Measurements from ENCODE around the gene CCDC159. TPM values are rescaled to one million over a fixed set of nuclear protein-coding genes. Genes with fewer than 3 reads are reported as not detected.
A peak's percentile ranks its signal among the peaks of the same experiment; 100 is the strongest.

The CCDC159 gene
- total RNA-seq, 2 experiments from 2014 or later = 35.5 to 42.4 TPM

GRCh38 chr19:11335449-11336146 is 10.7 kb upstream of the CCDC159 start:
- Mint-ChIP-seq H3K9me3 (no peaks in the 10 kb centered on the region), H3K4me3 (no peak overlapping the region), H3K27me3 (no peaks in the 10 kb centered on the region), H3K4me1 (ENCODE audit: low read depth) (peaks cover 26% of the 10 kb centered on the region), H3K27ac (no peak overlapping the region), H3K36me3 (ENCODE audit: low read depth) (peaks cover 44% of the 10 kb centered on the region)
- ChIA-PET CTCF (interaction anchor here (0.9 to 2.3 kb wide), 2 partner anchors 45 to 99 kb away, joined by 3 to 7 read pairs; partner anchors contain the start of gene ODAD3), POLR2A (no interaction called here)
- no peak overlapping the region for H3K27ac ChIP-seq (ENCODE audit: low read depth in 1 of 2, low read length in 2 of 2)
- H3K9me3 ChIP-seq (ENCODE audit: control insufficient read depth in 1 of 2, insufficient read depth in 1 of 2, low read length in 2 of 2) = peaks cover 0 to 9% of the 10 kb centered on the region in 2 experiments
- intact Hi-C loops (cut with DNase I, micrococcal nuclease) = no loop called here
- no peak for ATAC-seq (ENCODE audit: poor library complexity)
- H3K36me3 ChIP-seq (ENCODE audit: insufficient read depth, low read length) = peaks cover 12% of the 10 kb centered on the region
- H3K4me1 ChIP-seq (ENCODE audit: insufficient read depth, low read length) = peaks cover 35% of the 10 kb centered on the region
- no peak overlapping the region for H3K4me3 ChIP-seq (ENCODE audit: low read length)
- no peak for DNase-seq
- no peaks in the 10 kb centered on the region for H3K27me3 ChIP-seq (ENCODE audit: control insufficient read depth in 1 of 2, insufficient read depth in 2 of 2, low read length in 2 of 2)
- TF ChIP-seq CTCF (IDR thresholded peaks at IDR 0.05) = no peak

GRCh38 chr19:11337080-11337479 is 9.2 kb upstream of the CCDC159 start:
- intact Hi-C loops (cut with DNase I, micrococcal nuclease) = no loop called here
- H3K9me3 Mint-ChIP-seq = no peaks in the 10 kb centered on the region
- POLR2A ChIA-PET = interaction anchor here (1.5 to 2.0 kb wide), 2 partner anchors 38 to 44 kb away, joined by 4 to 5 read pairs; no protein-coding TSS in a partner anchor
- DNase-seq (peak in 2 of 14 experiments; percentile 16 to 28), ATAC-seq (ENCODE audit: poor library complexity) (no peak)
- CTCF ChIA-PET = interaction anchor here (0.8 to 2.3 kb wide), 2 partner anchors 44 to 45 kb away, joined by 4 to 7 read pairs; no protein-coding TSS in a partner anchor
- Histone ChIP-seq H3K27ac (ENCODE audit: low read depth in 1 of 2, low read length in 2 of 2) (no peak overlapping the region), H3K27me3 (ENCODE audit: control insufficient read depth in 1 of 2, insufficient read depth in 2 of 2, low read length in 2 of 2) (no peaks in the 10 kb centered on the region), H3K9me3 (ENCODE audit: control insufficient read depth in 1 of 2, insufficient read depth in 1 of 2, low read length in 2 of 2) (peaks cover 0 to 9% of the 10 kb centered on the region in 2 experiments), H3K4me1 (ENCODE audit: insufficient read depth, low read length) (peaks cover 35% of the 10 kb centered on the region), H3K4me3 (ENCODE audit: low read length) (no peak overlapping the region), H3K36me3 (ENCODE audit: insufficient read depth, low read length) (peaks cover 12% of the 10 kb centered on the region)
- no peaks in the 10 kb centered on the region for H3K27me3 Mint-ChIP-seq
- H3K4me3 Mint-ChIP-seq = no peak overlapping the region
- peaks cover 39% of the 10 kb centered on the region for H3K36me3 Mint-ChIP-seq (ENCODE audit: low read depth)
- peak overlapping the region; percentile 5 for H3K27ac Mint-ChIP-seq
- peaks cover 26% of the 10 kb centered on the region for H3K4me1 Mint-ChIP-seq (ENCODE audit: low read depth)
- no peak for TF ChIP-seq CTCF (IDR thresholded peaks at IDR 0.05)

- Mint-ChIP-seq H3K27me3 (no peaks in the 10 kb centered on the region), H3K4me1 (ENCODE audit: low read depth) (peaks cover 26% of the 10 kb centered on the region), H3K36me3 (ENCODE audit: low read depth) (peaks cover 34% of the 10 kb centered on the region), H3K27ac (peak overlapping the region; percentile 62), H3K9me3 (no peaks in the 10 kb centered on the region), H3K4me3 (peak overlapping the region; percentile 85)
- Histone ChIP-seq H3K27ac (ENCODE audit: low read depth in 1 of 2, low read length in 2 of 2) (no peak overlapping the region), H3K4me1 (ENCODE audit: insufficient read depth, low read length) (peaks cover 35% of the 10 kb centered on the region), H3K27me3 (ENCODE audit: control insufficient read depth in 1 of 2, insufficient read depth in 2 of 2, low read length in 2 of 2) (no peaks in the 10 kb centered on the region), H3K36me3 (ENCODE audit: insufficient read depth, low read length) (peaks cover 17% of the 10 kb centered on the region), H3K4me3 (ENCODE audit: low read length) (no peak overlapping the region), H3K9me3 (ENCODE audit: control insufficient read depth in 1 of 2, insufficient read depth in 1 of 2, low read length in 2 of 2) (peaks cover 0 to 9% of the 10 kb centered on the region in 2 experiments)
- intact Hi-C loops (cut with DNase I, micrococcal nuclease) = no loop called here
- POLR2A ChIA-PET = interaction anchor here (1.5 to 2.3 kb wide), 3 partner anchors 14 to 43 kb away, joined by 4 to 8 read pairs (median 5); no protein-coding TSS in a partner anchor
- CTCF ChIA-PET = interaction anchor here (0.8 kb wide), 1 partner anchor 44 kb away, joined by 4 read pairs; no protein-coding TSS in a partner anchor
- TF ChIP-seq CTCF (IDR thresholded peaks at IDR 0.05) = no peak
- ATAC-seq (ENCODE audit: poor library complexity) (no peak), DNase-seq (no peak)
Measured at GRCh38 chr19:11338121-11338520, 8.2 kb upstream of the CCDC159 start.
